ENCODE measurements around the gene OSBPL6.

The OSBPL6 gene

DNA sequence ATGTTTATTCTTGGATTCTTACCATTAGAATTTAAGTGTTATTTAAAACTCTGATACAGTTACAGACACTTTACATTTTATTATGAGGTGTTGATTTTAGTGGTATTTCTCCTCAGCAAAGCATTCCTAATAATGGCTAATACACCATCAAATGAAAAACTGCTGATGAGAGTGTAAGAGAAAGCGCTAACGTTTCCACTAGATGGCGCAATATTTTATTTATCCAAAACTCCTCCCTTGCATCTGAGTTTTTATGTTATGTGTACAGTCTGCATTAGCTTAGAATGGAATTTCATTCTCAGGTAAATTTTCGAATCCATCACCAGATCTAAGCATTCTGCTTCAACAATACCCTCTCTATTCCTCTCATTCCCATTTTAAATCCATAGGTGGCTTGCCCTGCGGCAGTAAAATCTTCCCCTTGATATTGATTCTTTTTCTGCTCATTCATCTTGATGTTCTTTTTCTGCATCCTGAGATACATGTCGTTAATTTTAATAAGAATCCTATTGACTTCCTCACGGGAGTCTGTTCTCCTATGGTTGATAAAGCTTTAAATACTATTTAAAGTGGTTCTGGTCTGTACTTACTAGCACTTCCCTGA lies 202.8 kb downstream of the OSBPL6 start:
- H3K4me1 ChIP-seq (ENCODE audit: insufficient read depth, low read length) = no peaks in the 10 kb centered on the region
- H3K27me3 ChIP-seq (ENCODE audit: insufficient read depth, low read length, poor library complexity) = peaks cover 18% of the 10 kb centered on the region
- no peak overlapping the region for H3K4me3 ChIP-seq (ENCODE audit: low read depth in 1 of 2, low read length in 2 of 2)
- no peak for TF ChIP-seq EZH2 (IDR thresholded peaks at IDR 0.05; ENCODE audit: borderline replicate concordance, low read depth, low read length, severe bottlenecking)
- TF ChIP-seq, protein P1, sequence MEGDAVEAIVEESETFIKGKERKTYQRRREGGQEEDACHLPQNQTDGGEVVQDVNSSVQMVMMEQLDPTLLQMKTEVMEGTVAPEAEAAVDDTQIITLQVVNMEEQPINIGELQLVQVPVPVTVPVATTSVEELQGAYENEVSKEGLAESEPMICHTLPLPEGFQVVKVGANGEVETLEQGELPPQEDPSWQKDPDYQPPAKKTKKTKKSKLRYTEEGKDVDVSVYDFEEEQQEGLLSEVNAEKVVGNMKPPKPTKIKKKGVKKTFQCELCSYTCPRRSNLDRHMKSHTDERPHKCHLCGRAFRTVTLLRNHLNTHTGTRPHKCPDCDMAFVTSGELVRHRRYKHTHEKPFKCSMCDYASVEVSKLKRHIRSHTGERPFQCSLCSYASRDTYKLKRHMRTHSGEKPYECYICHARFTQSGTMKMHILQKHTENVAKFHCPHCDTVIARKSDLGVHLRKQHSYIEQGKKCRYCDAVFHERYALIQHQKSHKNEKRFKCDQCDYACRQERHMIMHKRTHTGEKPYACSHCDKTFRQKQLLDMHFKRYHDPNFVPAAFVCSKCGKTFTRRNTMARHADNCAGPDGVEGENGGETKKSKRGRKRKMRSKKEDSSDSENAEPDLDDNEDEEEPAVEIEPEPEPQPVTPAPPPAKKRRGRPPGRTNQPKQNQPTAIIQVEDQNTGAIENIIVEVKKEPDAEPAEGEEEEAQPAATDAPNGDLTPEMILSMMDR (IDR thresholded peaks at IDR 0.05; ENCODE audit: borderline replicate concordance, extremely low read depth, low read length, poor library complexity, severe bottlenecking) = peak; percentile 81
- H3K4me2 ChIP-seq (ENCODE audit: insufficient read depth, low read length) = no peak overlapping the region
- DNase-seq (no peak), ATAC-seq (ENCODE audit: insufficient read depth, low read depth) (peak; percentile 94)
- no peak overlapping the region for H2AFZ ChIP-seq (ENCODE audit: low read depth, low read length)
- no peaks in the 10 kb centered on the region for H3K79me2 ChIP-seq (ENCODE audit: insufficient read depth, low read length)
- H3K9me3 ChIP-seq (ENCODE audit: insufficient read depth, low read length, severe bottlenecking) = no peaks in the 10 kb centered on the region
- no peaks in the 10 kb centered on the region for H3K36me3 ChIP-seq (ENCODE audit: insufficient read depth, low read length)
- no peaks in the 10 kb centered on the region for H4K20me1 ChIP-seq (ENCODE audit: insufficient read depth, low read length)
- H3K27ac ChIP-seq (ENCODE audit: low read length) = no peak overlapping the region
- H3K9ac ChIP-seq (ENCODE audit: low read depth, low read length) = no peak overlapping the region

DNA sequence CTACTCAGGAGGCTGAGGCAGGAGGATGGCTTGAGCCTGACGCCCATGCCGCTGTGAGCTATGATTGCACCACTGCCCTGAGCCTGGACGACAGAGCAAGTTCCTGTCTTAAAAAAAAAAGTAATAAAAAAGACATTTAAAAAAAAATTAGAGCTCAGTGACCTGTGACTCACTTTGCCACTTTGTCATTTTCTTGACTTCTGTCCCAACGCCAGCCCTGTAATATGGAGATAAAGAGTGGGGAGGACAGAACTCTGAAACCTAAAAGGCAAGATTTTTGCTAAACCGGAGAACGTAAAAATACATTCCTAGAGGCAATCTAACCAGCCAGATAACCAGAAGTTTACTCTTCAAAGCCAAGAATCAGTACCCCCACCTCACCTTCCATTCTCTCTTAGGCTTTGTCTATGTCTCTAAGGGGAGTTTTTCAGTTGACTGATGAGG lies 207.7 kb downstream of the OSBPL6 start:
- Histone ChIP-seq H3K9ac (ENCODE audit: low read depth, low read length) (no peak overlapping the region), H3K27me3 (ENCODE audit: insufficient read depth, low read length, poor library complexity) (peaks cover 10% of the 10 kb centered on the region), H4K20me1 (ENCODE audit: insufficient read depth, low read length) (no peaks in the 10 kb centered on the region), H3K27ac (ENCODE audit: low read length) (no peak overlapping the region), H3K36me3 (ENCODE audit: insufficient read depth, low read length) (no peaks in the 10 kb centered on the region), H3K9me3 (ENCODE audit: insufficient read depth, low read length, severe bottlenecking) (no peaks in the 10 kb centered on the region), H3K4me1 (ENCODE audit: insufficient read depth, low read length) (no peaks in the 10 kb centered on the region), H2AFZ (ENCODE audit: low read depth, low read length) (no peak overlapping the region), H3K4me2 (ENCODE audit: insufficient read depth, low read length) (no peak overlapping the region), H3K79me2 (ENCODE audit: insufficient read depth, low read length) (no peaks in the 10 kb centered on the region), H3K4me3 (ENCODE audit: low read depth in 1 of 2, low read length in 2 of 2) (no peak overlapping the region)
- DNase-seq (no peak), ATAC-seq (ENCODE audit: insufficient read depth, low read depth) (no peak)
- TF ChIP-seq, protein P1 (IDR thresholded peaks at IDR 0.05; ENCODE audit: borderline replicate concordance, extremely low read depth, low read length, poor library complexity, severe bottlenecking) = no peak
- no peak for TF ChIP-seq EZH2 (IDR thresholded peaks at IDR 0.05; ENCODE audit: borderline replicate concordance, low read depth, low read length, severe bottlenecking)

DNA sequence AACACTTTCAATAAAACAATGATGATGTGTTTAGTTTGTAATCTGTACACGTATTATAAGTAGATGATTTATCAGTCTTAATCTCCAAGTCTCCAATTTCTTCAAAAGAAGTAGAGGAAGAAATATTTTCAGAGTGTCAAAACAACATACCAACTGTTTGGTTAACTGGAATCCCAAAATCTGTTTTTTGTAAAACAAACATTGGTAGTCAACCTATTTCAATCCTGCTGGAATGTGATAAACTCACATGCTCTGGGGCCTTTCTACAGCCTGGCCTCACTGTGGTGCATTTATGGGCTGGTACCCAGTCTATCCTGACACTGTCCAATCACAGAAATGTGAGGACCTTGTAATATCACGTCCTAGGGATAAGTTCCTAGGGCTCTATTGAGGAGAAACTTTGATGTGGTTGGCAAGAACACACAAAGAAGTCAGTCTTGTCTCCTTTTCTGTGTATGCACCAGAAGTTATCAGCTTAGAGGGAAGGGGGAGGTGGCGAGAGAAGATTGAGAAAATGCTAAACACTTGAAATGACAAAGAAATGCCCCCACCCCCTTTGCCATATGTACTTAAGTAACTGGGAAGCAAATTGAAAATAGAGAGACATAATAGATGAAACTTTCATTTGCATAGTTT lies 209.5 kb downstream of the OSBPL6 start:
- Histone ChIP-seq H3K36me3 (ENCODE audit: insufficient read depth, low read length) (no peaks in the 10 kb centered on the region), H3K79me2 (ENCODE audit: insufficient read depth, low read length) (no peaks in the 10 kb centered on the region), H3K4me3 (ENCODE audit: low read depth in 1 of 2, low read length in 2 of 2) (no peak overlapping the region), H3K4me2 (ENCODE audit: insufficient read depth, low read length) (no peak overlapping the region), H3K4me1 (ENCODE audit: insufficient read depth, low read length) (no peaks in the 10 kb centered on the region), H3K9ac (ENCODE audit: low read depth, low read length) (no peak overlapping the region), H3K27me3 (ENCODE audit: insufficient read depth, low read length, poor library complexity) (peaks cover 6% of the 10 kb centered on the region), H4K20me1 (ENCODE audit: insufficient read depth, low read length) (no peaks in the 10 kb centered on the region), H3K27ac (ENCODE audit: low read length) (no peak overlapping the region), H3K9me3 (ENCODE audit: insufficient read depth, low read length, severe bottlenecking) (no peaks in the 10 kb centered on the region), H2AFZ (ENCODE audit: low read depth, low read length) (no peak overlapping the region)
- no peak for DNase-seq
- ATAC-seq (ENCODE audit: insufficient read depth, low read depth) = peak; percentile 52; the same call in 2 of the 3 replicates
- TF ChIP-seq EZH2 (IDR thresholded peaks at IDR 0.05; ENCODE audit: borderline replicate concordance, low read depth, low read length, severe bottlenecking) = no peak
- TF ChIP-seq, protein P1 (IDR thresholded peaks at IDR 0.05; ENCODE audit: borderline replicate concordance, extremely low read depth, low read length, poor library complexity, severe bottlenecking) = no peak
